Peyer's patch (tissue), 4 donors: Measurements from ENCODE around the gene CHRNB2.

Experiments
- POLR2A ChIP-seq, 2 donors: fragments of 450-650 bp; IDR thresholded peaks; one replicate each; pipeline ENCODE4 v1.5.1; 2017; ENCODE audit warnings: antibody characterized with exemption in 2 of 2, mild to moderate bottlenecking in 2 of 2, moderate library complexity in 2 of 2
- TF ChIP-seq, protein P1 (sequence below), 6 experiments: fragments of 450-650 bp in 4 of 6; fragments of 200-600 bp in 2 of 6; sonication (generic) in 1 of 6; IDR thresholded peaks; one replicate each; pipeline ENCODE4 v1.5.1; 2017 to 2019; ENCODE audit warnings: antibody characterized with exemption in 6 of 6, mild to moderate bottlenecking in 3 of 6, moderate library complexity in 1 of 6

DNA sequence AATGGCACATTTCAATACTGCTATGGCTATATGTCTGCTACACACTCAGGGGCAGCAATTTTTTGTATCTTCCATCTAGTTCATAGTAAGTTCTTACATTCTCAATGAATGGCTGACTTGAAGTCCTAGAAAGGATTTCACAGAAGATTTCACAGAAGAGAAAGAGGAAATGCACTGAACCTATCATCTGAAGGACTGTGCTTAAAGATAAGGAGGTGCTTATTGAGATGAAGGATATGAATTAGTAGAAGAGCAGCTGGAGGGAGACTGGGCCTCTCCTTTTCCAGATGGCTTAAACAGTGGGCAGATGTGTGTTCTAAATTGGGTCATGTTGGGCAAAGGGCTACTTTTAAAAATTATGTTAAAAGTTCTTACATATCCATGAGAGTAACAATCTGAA lies 25.8 kb downstream of the CHRNB2 start:
- TF ChIP-seq, protein P1, sequence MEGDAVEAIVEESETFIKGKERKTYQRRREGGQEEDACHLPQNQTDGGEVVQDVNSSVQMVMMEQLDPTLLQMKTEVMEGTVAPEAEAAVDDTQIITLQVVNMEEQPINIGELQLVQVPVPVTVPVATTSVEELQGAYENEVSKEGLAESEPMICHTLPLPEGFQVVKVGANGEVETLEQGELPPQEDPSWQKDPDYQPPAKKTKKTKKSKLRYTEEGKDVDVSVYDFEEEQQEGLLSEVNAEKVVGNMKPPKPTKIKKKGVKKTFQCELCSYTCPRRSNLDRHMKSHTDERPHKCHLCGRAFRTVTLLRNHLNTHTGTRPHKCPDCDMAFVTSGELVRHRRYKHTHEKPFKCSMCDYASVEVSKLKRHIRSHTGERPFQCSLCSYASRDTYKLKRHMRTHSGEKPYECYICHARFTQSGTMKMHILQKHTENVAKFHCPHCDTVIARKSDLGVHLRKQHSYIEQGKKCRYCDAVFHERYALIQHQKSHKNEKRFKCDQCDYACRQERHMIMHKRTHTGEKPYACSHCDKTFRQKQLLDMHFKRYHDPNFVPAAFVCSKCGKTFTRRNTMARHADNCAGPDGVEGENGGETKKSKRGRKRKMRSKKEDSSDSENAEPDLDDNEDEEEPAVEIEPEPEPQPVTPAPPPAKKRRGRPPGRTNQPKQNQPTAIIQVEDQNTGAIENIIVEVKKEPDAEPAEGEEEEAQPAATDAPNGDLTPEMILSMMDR (IDR thresholded peaks at IDR 0.05): no peak
- no peak for TF ChIP-seq POLR2A (IDR thresholded peaks at IDR 0.05)
